T follicular helper cell (primary cell): ENCODE data around the gene PTK7.
"Not testable (repeated sequence)": the region's sequence is repeated elsewhere in the genome, so short reads cannot be mapped to it uniquely, and the experiment has no call there.

ENCODE experiments used
- DNase-seq: peaks from one replicate; pipeline ENCODE4 v3.0.0-alpha.2; 2020; ENCODE audit warnings: low read depth

The PTK7 gene

GRCh38 chr6:43119482-43119881 lies 43.4 kb downstream of the PTK7 start:
- no peak for DNase-seq

DNA sequence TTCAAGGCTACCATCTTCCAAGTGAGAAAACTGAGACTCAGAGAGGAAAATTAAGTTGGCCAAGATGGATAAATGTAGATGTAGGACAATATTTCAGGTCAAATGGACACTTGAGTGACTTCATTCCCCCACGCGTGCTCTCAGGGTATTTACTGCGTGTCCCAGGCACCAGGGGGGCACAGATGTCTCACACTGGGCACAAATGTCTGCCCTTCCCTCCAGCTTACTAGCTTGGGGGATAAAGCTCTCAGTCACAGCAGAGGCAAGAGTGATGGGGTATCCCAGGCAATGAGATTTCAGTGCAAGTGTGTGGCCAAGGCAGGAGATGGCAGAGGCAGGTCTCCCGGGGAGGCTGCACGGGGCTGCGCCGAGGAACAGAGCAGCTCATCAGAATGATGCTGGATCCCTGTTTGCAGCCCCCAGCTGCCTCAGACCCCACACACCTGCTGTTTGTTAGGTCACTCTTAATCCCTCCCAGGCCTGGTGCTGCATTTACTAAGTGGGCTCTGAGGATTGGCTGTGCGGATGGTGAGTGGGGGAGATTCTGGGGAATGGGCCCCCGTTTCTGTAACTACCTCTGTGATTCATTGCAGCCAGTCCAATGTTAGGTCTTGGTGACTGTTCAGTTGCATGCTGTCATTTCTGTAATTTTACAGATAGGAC lies 44.1 kb downstream of the PTK7 start:
- no peak for DNase-seq

DNA sequence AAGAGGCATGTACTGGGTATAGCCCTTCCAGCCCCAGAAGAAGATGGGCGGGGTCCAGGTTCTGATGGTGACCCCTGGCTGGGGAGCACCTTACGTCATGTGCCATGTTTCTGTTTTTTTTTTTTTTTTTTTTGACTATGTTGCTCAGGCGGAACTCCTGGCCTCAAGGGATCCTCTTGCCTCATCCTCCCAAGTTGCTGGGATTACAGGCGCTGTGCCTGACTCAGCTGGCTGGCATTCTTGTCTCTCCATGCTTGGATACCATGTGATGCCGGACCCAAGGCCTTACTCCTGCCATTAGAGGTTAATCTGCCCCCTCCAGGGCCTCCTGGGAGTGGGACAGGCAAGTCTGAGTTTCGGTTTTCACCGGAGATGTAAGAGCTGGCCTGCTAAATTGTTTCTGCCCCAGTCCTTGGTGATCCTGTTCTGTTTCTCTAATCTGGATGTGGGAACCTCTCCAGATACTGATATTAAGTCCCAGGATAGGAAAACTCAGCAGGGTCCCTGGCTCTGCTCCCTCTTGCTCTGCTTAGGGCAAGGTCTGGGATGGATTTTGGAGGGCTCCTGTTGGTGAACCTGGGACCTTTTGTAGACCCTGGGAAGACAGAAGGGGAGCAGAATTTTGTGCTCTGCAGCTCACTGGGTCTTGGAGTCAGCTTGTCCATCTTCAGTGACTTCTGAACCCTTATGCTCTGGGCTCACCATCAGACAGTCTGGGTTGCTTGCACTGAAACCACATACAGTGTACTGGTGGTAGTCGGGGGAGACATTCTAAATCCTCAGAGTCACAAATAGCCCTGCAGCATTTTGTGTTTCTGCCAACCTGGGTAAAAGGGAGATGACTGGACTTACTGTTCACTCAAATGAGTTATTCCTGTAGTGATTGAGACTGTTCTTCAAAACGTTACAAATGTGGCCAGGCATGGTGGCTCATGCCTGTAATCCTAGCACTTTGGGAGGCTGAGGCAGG lies 45.1 kb downstream of the PTK7 start:
- no peak for DNase-seq

GRCh38 chr6:43122146-43122545 lies 46.0 kb downstream of the PTK7 start:
- no peak for DNase-seq

DNA sequence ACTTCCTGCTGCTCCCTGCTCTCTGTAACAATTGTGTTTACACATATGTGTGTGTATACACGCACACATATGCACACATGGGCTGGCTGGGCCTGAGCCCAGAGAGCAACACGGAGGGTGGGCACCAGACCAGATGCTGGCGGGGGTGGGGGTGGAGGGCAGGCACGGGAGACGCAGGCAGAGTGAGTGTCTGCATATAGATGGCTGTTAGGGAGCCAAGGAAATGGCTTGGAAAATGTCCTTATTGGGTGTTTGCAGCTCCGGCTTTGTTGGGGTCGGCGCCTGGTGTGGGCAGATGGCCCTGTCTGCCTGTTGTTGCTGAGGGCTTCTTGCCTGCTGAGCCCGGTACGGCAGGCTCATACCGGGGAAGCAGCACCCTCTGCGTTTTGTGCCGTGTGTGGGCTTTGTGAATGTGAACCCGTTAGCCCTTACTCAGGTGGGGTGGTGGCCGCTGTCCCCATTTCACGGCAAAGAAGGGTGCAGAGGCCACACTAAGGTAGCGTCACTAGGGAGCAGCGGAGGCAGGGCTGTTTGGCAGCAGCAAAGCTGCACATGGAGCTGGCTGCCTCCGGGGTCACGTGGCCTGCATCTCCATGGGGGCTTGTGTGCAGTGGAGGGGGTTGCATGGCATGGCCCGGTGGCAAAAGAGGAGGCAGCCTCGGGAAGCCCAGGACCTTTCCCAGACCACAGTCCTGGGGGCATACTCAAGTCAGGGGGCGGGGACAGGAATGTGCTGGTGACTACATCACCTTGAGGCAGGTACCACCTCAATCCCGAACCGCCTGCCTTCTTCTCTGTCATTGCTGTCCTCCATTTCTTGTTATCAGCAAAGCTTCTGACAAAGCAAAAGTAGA lies 47.6 kb downstream of the PTK7 start:
- no peak for DNase-seq

- DNase-seq: no peak
Observed at GRCh38 chr6:43124481-43124880, 48.4 kb downstream of the PTK7 start.

DNA sequence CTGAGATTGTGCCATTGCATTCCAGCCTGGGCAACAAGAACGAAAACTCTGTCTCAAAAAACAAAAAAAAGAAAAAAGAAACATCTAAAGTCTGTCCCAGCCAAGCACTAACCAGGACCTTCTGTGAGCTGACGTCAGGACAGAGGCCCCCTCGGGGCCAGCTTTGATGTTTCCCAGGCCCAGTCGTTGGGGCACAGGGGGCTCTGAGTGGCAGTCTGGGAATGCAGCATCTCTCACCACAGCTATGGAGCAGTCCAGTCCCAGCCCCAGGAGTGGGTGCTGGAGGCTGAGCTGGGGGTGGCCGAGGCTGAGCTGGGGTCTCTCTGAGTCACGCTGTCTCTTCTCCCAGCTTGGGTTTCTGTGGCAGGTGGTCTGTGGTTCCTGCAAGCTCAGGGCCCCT lies 49.0 kb downstream of the PTK7 start:
- DNase-seq: no peak

- DNase-seq: no peak
Observed at GRCh38 chr6:43125555-43125954, 49.4 kb downstream of the PTK7 start.

- DNase-seq: no peak
Observed at GRCh38 chr6:43127180-43127579, 51.1 kb downstream of the PTK7 start.

GRCh38 chr6:43127877-43128276 lies 51.8 kb downstream of the PTK7 start:
- DNase-seq: no peak

DNA sequence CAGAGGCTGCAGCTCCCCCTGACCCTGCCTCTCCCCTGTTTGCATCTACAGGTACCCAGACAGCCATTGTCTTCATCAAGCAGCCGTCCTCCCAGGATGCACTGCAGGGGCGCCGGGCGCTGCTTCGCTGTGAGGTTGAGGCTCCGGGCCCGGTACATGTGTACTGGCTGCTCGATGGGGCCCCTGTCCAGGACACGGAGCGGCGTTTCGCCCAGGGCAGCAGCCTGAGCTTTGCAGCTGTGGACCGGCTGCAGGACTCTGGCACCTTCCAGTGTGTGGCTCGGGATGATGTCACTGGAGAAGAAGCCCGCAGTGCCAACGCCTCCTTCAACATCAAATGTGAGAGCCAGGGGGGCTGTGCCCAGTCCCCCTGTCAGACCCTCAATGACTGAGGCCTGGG lies 52.8 kb downstream of the PTK7 start:
- DNase-seq: no peak

DNA sequence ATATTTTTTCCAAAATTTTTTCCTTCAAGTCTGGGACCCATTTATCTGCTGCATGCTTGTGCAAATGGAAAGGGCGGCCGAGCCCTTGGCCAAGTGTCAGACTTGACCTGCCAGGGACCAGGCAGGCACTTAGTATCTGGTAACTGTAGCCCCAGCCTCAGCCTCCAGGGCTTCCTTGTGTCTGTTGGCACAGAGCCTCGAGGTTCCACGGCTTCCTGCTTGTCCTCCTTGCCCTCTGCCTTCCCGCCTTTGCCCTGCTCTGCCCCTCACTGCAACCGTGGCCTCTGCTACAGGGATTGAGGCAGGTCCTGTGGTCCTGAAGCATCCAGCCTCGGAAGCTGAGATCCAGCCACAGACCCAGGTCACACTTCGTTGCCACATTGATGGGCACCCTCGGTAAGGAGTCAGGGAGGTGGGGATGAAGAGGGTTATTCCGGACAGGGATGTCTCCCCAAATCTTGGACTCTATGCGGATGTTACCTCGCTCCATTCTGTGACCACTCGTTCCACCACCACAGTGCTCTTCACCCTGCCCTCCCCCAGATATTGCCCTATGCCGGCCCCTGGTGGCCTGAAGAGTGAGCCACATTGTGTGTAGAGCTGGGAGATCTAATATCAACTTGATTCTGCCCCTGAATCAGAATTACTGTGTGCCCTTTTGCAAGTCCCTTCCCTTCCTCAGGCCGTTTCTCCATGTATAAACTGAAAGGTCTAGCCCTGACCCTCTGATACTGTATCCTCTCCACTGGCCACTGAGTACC lies 53.5 kb downstream of the PTK7 start:
- DNase-seq: no peak

DNA sequence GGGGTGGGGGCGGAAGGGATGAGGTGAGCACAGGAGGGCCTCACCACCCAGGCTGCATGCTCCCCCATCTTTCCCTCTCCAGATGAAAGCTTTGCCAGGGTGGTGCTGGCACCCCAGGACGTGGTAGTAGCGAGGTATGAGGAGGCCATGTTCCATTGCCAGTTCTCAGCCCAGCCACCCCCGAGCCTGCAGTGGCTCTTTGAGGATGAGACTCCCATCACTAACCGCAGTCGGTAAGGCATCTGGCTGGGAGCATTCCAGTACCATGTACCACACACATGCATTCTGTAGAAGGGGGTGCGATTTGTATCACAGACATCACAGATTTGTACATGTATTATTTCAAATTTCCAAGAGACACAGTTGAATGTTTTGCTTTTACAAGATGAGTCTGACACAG lies 54.3 kb downstream of the PTK7 start:
- no peak for DNase-seq

- DNase-seq: not testable (repeated sequence)
Observed at GRCh38 chr6:43131379-43131778, 55.3 kb downstream of the PTK7 start.

DNA sequence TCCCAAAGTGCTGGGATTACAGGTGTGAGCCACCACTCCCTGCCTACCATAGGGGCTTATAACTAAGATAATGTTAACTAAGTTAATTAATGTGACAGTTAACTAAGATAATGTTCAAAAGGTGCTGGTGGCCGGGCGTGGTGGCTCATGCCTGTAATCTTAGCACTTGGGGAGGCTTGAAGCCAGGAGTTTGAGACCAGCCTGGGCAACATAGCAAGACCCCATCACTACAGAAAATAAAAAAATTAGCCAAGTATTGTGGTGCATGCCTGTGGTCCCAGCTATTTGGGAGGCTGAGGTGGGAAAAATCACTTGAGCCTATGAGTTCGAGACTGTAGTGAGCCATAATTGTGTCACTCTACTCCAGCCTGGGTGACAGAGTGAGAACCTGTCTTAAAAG lies 62.2 kb downstream of the PTK7 start:
- no peak for DNase-seq

DNA sequence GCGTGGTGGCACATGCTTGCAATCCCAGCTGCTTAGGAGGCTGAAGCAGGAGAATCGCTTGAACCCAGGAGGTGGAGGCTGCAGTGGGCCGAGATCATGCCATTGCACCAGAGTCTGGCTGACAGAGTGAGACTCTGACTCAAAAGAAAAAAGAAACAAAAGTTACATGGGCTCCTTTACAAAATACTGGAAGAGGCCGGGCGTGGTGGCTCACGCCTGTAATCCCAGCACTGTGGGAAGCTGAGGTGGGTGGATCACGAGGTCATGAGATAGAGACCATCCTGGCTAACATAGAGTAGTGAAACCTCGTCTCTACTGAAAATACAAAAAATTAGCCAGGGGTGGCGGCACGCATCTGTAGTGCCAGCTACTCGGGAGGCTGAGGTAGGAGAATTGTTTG lies 63.9 kb downstream of the PTK7 start:
- not testable (repeated sequence) for DNase-seq

DNA sequence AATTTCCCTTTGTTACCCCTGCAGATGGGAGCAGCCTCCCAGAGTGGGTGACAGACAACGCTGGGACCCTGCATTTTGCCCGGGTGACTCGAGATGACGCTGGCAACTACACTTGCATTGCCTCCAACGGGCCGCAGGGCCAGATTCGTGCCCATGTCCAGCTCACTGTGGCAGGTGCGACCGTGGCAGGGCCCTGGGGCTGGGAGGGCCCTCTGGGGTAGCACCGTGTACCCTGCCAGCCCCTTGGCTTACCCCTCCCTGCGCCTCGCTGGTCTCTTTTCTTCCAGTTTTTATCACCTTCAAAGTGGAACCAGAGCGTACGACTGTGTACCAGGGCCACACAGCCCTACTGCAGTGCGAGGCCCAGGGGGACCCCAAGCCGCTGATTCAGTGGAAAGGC lies 65.5 kb downstream of the PTK7 start:
- no peak for DNase-seq

DNA sequence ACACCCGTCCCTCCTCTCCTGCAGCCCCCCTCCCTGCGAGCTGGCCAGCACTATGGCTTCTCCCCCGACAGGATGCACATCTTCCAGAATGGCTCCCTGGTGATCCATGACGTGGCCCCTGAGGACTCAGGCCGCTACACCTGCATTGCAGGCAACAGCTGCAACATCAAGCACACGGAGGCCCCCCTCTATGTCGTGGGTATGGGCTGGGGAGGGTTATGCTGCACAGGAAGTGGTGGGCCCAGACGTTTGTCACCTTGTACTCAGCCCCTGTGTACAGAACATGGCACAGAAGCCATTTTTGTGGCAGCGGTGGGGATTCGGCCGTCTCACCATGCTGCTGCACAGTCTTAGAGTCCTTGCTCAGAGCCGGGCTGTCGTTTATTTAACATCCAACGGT lies 66.0 kb downstream of the PTK7 start:
- no peak for DNase-seq

DNA sequence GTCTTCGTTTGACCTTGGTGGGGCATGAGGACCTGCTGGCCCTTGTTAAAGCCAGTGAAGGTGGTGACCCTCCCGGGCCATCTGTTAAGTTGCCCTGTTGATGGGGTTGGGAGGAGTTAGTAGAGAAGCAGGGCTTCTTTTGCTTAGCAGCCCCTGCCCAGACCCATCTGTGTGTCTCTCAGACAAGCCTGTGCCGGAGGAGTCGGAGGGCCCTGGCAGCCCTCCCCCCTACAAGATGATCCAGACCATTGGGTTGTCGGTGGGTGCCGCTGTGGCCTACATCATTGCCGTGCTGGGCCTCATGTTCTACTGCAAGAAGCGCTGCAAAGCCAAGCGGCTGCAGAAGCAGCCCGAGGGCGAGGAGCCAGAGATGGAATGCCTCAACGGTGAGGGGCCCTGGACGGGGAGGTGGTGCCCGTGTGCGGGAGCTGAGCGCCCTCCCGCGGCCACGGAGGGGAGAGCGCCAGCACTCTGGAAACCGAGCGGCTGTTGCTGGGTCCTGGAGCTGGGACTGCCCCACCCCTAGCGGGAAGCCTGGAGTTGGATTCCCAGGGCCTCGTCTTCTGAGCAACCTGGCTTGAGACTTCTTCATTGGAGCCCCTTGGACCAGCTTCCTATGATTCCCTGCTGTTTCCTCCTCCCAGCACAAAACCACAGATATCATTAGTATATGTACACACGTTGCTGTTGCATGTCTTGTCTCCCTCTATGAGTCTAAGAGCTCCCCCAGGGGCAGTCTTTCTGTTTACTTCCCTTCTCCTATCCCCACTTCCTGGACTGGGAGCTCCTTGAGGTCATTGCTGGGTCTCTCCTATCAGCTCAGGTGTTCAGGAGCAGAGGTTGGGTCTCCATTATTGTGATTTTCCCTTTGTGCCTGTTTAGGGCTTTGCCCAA lies 67.4 kb downstream of the PTK7 start:
- peak; percentile 56 for DNase-seq

- DNase-seq: no peak
Observed at GRCh38 chr6:43144879-43145278, 68.8 kb downstream of the PTK7 start.

DNA sequence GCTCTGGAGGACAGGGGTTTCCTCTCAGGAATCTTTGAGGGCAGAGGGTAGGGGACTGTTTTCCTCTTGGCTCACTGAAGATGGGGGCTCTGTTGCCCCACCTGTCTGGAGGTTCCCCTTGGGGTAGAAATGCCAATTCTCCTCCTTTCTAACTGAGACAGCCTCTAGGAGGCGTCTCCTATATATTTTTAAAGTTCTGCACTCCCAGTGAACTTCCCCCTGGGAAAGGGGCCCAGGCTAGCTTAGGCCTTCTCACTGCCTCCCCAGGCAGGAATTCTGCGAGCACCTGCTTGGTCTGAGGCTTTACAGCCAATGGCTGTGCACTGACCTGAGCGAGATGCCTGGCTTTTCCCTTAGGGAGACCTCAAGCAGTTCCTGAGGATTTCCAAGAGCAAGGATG lies 70.1 kb downstream of the PTK7 start:
- DNase-seq: no peak
